HG03521 (cell line): Measurements from ENCODE around the gene MIA.
"Not testable (repeated sequence)": the region's sequence is repeated elsewhere in the genome, so short reads cannot be mapped to it uniquely, and the experiment has no call there.

ENCODE experiments used
- ATAC-seq: cut with Tn5 transposase; IDR thresholded peaks from one replicate; pipeline ENCODE4 v1.9.1; 2021; ENCODE audit warnings: mild to moderate bottlenecking, moderate library complexity; ENCODE audit not compliant: unreplicated experiment

MIA gene

GRCh38 chr19:40777937-40778705, 2.8 kb downstream of the MIA start, which contains the start of gene RAB4B:
TSS of gene RAB4B (plus strand) at chr19:40778247. CDS start at chr19:40778376, 129 bp downstream.
- ATAC-seq = peak; percentile 60

- ATAC-seq = no peak
Measured at GRCh38 chr19:40778706-40779284, 3.5 kb downstream of the MIA start.

DNA sequence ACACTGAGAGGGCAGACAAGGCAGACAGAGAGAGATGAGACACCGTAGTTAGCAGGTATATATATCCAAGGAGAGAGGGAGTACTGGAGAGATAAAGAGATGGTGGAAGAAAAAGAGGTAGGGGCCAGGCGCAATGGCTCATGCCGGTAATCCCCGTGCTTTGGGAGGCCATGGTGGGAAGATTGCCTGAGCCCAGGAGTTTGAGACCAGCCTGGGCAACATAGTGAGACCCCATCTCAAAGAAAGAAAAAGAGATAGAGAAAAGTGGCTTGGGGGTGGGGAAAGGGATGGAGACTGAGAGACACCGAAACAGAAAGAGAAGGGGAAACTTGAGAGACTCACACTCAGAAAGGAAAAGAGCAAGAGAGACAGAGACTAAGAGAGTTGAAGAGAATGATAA, 5.3 kb downstream of the MIA start:
- no peak for ATAC-seq

DNA sequence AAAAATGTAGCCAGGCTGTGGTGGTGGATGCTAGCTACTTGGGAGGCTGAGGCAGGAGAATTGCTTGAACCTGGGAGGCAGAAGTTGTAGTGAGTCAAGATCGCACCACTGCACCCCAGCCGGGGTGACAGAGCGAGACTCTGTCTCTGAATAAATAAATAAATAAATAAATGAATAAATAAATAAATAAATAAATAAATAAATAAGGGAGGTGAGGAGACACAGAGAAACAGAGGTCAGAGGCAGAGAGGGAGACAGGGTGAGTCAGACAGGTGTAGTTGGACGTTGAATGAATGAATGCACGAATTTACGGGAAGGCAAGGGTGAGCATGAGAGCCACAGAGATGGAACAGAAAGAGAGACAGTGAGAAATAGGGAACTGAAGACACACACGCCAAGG, 5.8 kb downstream of the MIA start:
- no peak for ATAC-seq

DNA sequence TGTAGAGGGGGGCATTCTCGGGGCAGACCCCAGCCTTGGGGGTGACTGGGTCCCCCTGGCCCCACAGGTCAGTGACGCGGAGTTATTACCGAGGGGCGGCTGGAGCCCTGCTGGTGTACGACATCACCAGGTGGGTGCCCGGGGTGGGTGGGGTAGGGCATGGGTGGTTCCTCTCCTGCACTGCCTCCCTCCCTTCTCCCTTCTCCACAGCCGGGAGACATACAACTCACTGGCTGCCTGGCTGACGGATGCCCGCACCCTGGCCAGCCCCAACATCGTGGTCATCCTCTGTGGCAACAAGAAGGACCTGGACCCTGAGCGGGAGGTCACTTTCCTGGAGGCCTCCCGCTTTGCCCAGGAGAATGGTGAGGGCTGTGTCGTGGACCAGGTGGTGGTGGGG, 8.4 kb downstream of the MIA start:
- ATAC-seq = no peak

DNA sequence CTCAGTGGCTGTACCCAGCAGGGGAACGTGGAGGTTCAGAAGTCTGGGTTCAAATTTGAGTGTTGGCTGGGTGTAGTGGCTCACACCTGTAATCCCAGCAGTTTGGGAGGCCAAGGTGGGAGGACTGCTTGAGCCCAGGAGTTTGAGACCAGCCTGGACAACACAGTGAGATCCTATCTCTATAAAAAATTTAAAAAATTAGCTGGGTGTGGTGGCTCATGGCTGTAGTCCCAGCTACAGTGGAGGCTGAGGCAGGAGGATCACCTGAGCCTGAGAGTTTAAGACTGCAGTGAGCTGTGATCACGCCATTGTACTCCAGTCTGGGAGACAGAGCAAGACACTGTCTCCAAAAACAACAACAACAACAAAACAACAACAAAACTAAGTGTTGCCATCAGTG, 8.8 kb downstream of the MIA start:
- ATAC-seq = not testable (repeated sequence)

DNA sequence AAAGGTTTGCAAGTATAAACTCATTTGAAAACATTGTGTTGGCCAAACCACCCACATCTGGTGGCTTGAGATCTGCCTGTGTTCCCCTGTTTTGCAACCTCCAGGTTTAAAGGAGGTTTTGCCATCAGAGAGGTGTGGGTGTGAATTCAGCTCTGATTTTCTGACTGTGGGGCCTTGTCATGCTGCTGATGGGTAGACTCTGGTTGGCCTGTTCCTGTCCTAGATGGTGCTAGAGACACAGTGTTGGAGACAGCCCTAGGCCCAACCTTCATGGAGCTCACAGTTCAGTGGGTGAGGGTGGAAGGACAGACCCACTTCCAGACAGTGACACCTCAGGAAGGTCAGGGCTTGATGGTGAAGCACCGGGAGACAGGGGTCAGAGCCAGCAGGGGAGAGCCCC, 10.2 kb downstream of the MIA start:
- no peak for ATAC-seq

- no peak for ATAC-seq
Measured at GRCh38 chr19:40786060-40787037, 11.0 kb downstream of the MIA start.

DNA sequence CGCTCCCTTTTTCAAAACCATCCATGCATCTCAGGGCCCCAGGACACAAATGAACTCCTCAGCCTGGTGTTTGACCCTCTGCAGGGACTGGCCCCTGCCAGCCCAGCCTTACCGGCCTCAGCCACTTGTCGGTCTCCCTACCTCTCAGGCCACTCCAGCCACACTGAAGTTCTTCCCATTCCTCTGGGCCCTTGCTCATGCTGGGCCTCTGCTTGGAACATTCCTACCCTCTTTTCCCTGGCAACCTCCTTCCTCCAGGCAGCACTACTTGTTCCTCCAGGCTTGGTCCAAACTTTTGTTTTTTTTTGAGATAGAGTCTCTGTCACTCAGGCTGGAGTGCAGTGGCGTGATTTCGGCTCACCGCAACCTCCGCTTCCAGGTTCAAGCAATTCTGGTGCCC, 16.0 kb downstream of the MIA start:
- no peak for ATAC-seq

GRCh38 chr19:40791996-40792395, 16.7 kb downstream of the MIA start:
- no peak for ATAC-seq

DNA sequence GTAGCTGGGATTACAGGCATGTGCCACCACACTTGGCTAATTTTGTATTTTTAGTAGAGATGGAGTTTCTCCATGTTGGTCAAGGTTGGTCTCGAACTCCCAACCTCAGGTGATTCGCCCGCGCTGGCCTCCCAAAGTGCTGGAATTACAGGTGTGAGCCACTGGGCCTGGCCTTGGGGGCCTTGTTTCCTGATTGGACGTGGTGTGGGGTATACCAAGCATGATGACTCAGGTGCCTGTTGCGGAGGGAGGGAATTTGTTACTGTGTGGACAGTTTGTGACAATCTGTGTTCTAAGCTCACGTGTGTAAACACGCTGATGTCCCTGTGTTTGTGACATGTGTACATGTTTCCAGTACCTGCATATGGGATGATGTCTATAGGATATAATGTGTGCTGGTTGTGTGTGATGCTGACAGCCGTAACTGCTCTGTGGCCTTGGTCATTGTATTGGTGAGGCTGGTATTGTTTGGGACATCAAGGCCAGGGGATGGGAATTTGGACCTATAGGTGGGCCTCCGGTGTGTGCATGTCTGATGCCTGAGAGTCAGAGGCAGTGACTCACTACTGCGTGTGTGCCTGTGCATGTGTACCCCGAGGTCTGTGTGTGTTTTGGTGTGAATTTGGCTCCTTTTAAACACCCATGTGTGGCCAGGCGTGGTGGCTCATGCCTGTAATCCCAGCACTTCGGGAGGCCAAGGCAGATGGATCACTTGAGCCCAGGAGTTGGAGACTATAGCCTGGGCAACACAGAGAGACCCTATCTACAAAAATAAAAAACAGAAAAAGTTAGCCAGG, 22.0 kb downstream of the MIA start:
- no peak for ATAC-seq

DNA sequence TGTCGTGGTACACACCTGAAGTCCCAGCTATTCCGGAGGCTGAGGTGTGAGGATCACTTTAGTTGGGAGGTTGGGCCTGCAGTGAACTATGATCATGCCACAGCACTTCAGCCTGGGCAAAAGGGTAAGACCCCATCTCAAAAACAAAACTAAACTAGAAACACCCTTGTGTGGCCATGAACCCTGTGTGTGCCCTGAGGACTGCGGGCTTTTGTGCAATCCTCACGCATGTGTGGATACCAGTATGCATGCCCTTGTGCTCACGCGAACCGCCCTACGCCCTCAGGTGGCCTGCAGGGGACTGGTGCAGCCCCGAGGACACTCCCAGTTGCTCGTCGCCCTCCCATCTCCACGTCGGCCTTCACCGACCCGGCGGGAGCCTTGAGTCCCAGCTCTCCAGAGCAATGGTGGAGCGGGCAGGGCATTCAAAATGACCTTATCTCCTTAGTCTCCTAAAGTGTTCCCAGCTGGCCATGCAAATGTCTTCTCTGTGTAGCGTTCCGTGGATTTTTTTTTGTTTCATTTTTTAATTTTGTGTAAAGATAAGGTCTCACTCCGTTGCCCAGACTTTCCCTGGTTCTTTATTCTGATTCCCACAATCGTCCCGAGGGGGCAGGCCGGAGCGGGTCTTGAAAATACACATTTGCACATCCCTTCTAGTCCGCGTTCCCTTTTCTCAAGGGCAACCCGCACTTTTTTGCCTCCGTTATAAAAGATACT, 22.8 kb downstream of the MIA start:
- ATAC-seq = no peak

DNA sequence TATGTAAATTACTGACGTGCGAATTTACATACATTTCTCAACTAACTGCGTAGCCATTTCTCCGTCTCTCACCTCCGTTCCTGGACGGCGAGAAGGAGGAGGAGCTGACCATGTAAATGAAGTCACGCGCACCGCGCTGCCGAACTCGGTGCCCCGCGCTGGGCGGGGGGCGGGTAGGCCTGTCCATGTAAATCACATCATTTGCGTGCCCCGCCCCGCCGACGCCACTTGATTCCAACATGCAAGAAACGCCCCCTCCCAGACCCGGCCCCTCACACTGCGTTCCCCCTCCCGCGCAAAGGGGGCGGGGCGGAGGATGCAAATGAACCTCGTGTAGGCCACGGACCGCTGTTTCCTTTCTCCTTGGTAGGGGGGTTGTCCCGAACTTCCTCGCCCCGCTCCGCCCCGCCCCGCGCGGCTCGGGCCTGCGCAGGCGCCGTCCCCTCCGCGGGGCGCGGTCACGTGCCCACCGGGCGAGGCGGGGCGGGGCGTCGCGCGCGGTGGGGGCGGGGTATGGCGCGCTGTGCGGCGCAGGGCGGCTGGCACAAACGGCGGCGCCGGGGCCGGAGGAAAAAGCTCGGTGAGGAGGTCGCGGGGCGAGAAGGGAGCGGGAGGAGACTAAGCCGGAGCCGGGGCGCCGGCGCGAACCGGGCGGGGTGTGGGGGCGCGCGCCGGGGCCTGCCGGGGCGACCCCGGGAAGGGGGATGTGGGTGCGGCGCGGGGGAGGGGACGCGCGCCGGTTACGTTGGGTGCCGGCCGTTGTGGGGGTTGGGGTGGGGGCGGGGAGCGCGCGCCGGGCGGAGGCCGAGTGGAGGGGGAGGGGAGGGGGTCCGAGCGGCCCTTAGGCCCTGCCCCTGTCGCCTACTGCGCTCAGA, 23.6 kb downstream of the MIA start, which contains the start of gene EGLN2:
EGLN2 (plus strand) TSS at position 509 of the 875 bp plus-strand sequence. CDS start 1,382 bp downstream, outside the sequence.
- ATAC-seq = peak; percentile 80

GRCh38 chr19:40799558-40800338, 24.4 kb downstream of the MIA start:
- no peak for ATAC-seq

GRCh38 chr19:40800339-40800996, 25.1 kb downstream of the MIA start:
- ATAC-seq = no peak

GRCh38 chr19:40800997-40801377, 25.7 kb downstream of the MIA start:
- ATAC-seq = no peak

DNA sequence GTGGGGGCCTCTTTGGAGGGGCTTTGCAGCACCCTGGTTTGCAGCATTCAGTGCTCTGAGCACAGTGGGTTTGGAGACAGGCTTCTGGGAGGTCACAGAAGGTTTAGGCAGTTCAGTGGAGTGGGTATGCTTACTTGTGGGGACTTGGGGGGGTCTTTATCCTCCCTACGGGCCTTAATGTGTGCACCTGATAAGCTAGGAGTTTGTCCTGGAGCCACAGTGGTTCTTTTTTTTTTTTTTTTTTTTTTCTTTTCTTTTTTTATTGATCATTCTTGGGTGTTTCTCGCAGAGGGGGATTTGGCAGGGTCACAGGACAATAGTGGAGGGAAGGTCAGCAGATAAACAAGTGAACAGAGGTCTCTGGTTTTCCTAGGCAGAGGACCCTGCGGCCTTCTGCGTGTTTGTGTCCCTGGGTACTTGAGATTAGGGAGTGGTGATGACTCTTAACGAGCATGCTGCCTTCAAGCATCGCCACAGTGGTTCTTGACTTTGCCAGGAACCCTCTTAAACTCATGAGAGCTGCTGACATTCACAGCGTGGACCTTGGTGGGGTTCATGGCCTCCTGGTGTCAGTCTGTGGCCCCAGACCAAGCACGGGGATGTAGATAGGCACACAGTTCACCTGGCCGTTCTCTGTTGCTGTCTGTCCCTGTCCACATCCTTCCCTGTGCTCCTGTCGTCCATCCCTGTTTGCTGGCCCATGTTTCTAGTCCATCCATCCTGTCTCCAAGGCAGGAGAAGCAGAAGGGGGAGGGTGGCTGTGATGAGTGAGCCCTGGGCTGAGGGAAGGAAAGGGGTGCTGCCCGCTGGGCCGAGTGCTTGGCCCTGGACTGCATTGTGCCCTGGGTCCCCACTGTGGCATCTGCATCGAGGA, 26.3 kb downstream of the MIA start:
- ATAC-seq = no peak
